ENCODE data around the gene COL27A1.

Gene COL27A1

GRCh38 chr9:114157516-114158176 lies 2.3 kb downstream of the COL27A1 start:
- Histone ChIP-seq H3K4me1 (ENCODE audit: control insufficient read depth in 2 of 2, insufficient read depth in 1 of 2, low read depth in 1 of 2, low read length in 2 of 2) (peaks cover 27 to 33% of the 10 kb centered on the region in 2 donors), H3K18ac (ENCODE audit: low read length) (no peak overlapping the region), H3K79me1 (ENCODE audit: low read depth, low read length) (no peaks in the 10 kb centered on the region), H3K4me2 (ENCODE audit: insufficient read depth, low read length, poor library complexity, severe bottlenecking) (no peak overlapping the region), H2BK120ac (ENCODE audit: low read depth, low read length) (no peak overlapping the region), H3K27me3 (ENCODE audit: control insufficient read depth in 3 of 3, insufficient read depth in 3 of 3, low read depth in 1 of 3, low read length in 3 of 3) (peaks cover 8 to 24% (median 13%) of the 10 kb centered on the region in 3 experiments), H3K27ac (replicated peaks; ENCODE audit: low read length) (no peak overlapping the region), H3K4me3 (ENCODE audit: low read length in 2 of 2) (no peak overlapping the region), H4K8ac (ENCODE audit: low read depth, low read length) (no peak overlapping the region), H3K9ac (ENCODE audit: low read depth, low read length, poor library complexity) (no peak overlapping the region), H3K14ac (ENCODE audit: low read length) (no peak overlapping the region), H3K9me3 (replicated peaks in 1 of 2; ENCODE audit: control insufficient read depth in 2 of 2, insufficient read depth in 1 of 2, low read depth in 1 of 2, low read length in 2 of 2) (no peaks in the 10 kb centered on the region), H3K36me3 (replicated peaks in 1 of 2; ENCODE audit: control insufficient read depth in 2 of 2, insufficient read depth in 2 of 2, low read length in 2 of 2) (no peaks in the 10 kb centered on the region), H4K91ac (ENCODE audit: low read depth, low read length, poor library complexity) (no peak overlapping the region), H3K4ac (ENCODE audit: low read length) (no peak overlapping the region), H2BK12ac (ENCODE audit: low read length) (no peak overlapping the region), H2BK5ac (ENCODE audit: low read length) (no peak overlapping the region), H2AK5ac (ENCODE audit: low read depth, low read length) (peak overlapping the region; percentile 72), H2AFZ (ENCODE audit: low read length) (no peak overlapping the region), H2BK15ac (ENCODE audit: low read length) (no peak overlapping the region), H3K23ac (ENCODE audit: low read depth, low read length, poor library complexity) (no peak overlapping the region)
- WGBS, 2 donors (ENCODE audit: extremely low coverage in 2 of 2, insufficient read length in 2 of 2, insufficient replicate concordance in 1 of 2): no CpG with 5 or more reads among the region's 9 CpGs
- DNase-seq (ENCODE audit: low spot score): no peak

- Histone ChIP-seq H3K9me3 (replicated peaks in 1 of 2; ENCODE audit: control insufficient read depth in 2 of 2, insufficient read depth in 1 of 2, low read depth in 1 of 2, low read length in 2 of 2) (no peaks in the 10 kb centered on the region), H3K9ac (ENCODE audit: low read depth, low read length, poor library complexity) (no peak overlapping the region), H3K27ac (replicated peaks; ENCODE audit: low read length) (no peak overlapping the region), H3K79me1 (ENCODE audit: low read depth, low read length) (no peaks in the 10 kb centered on the region), H3K23ac (ENCODE audit: low read depth, low read length, poor library complexity) (no peak overlapping the region), H4K8ac (ENCODE audit: low read depth, low read length) (no peak overlapping the region), H3K18ac (ENCODE audit: low read length) (peak overlapping the region; percentile 22), H2BK12ac (ENCODE audit: low read length) (no peak overlapping the region), H2AK5ac (ENCODE audit: low read depth, low read length) (no peak overlapping the region), H4K91ac (ENCODE audit: low read depth, low read length, poor library complexity) (no peak overlapping the region), H3K27me3 (ENCODE audit: control insufficient read depth in 3 of 3, insufficient read depth in 3 of 3, low read depth in 1 of 3, low read length in 3 of 3) (peaks cover 8 to 14% (median 13%) of the 10 kb centered on the region in 3 experiments), H3K4me2 (ENCODE audit: insufficient read depth, low read length, poor library complexity, severe bottlenecking) (no peak overlapping the region), H2BK5ac (ENCODE audit: low read length) (no peak overlapping the region), H3K36me3 (replicated peaks in 1 of 2; ENCODE audit: control insufficient read depth in 2 of 2, insufficient read depth in 2 of 2, low read length in 2 of 2) (no peaks in the 10 kb centered on the region), H3K4me1 (ENCODE audit: control insufficient read depth in 2 of 2, insufficient read depth in 1 of 2, low read depth in 1 of 2, low read length in 2 of 2) (peaks cover 31 to 37% of the 10 kb centered on the region in 2 donors), H2BK15ac (ENCODE audit: low read length) (no peak overlapping the region), H3K14ac (ENCODE audit: low read length) (no peak overlapping the region), H3K4me3 (ENCODE audit: low read length in 2 of 2) (no peak overlapping the region), H3K4ac (ENCODE audit: low read length) (no peak overlapping the region), H2AFZ (ENCODE audit: low read length) (no peak overlapping the region), H2BK120ac (ENCODE audit: low read depth, low read length) (no peak overlapping the region)
- no peak for DNase-seq (ENCODE audit: low spot score)
- no CpG with 5 or more reads among the region's 10 CpGs for WGBS, 2 donors (ENCODE audit: extremely low coverage in 2 of 2, insufficient read length in 2 of 2, insufficient replicate concordance in 1 of 2)
Measured at GRCh38 chr9:114158482-114159130, 3.3 kb downstream of the COL27A1 start.

- no peak overlapping the region for H4K91ac ChIP-seq (ENCODE audit: low read depth, low read length, poor library complexity)
- no peak overlapping the region for H3K27ac ChIP-seq (replicated peaks; ENCODE audit: low read length)
- no peaks in the 10 kb centered on the region for H3K79me1 ChIP-seq (ENCODE audit: low read depth, low read length)
- H3K14ac ChIP-seq (ENCODE audit: low read length): no peak overlapping the region
- H2BK12ac ChIP-seq (ENCODE audit: low read length): no peak overlapping the region
- H3K4me3 ChIP-seq (ENCODE audit: low read length in 2 of 2): no peak overlapping the region
- H2BK15ac ChIP-seq (ENCODE audit: low read length): no peak overlapping the region
- H4K8ac ChIP-seq (ENCODE audit: low read depth, low read length): no peak overlapping the region
- H3K9me3 ChIP-seq (replicated peaks in 1 of 2; ENCODE audit: control insufficient read depth in 2 of 2, insufficient read depth in 1 of 2, low read depth in 1 of 2, low read length in 2 of 2): no peaks in the 10 kb centered on the region
- no peak for DNase-seq (ENCODE audit: low spot score)
- WGBS, 2 donors (ENCODE audit: extremely low coverage in 2 of 2, insufficient read length in 2 of 2, insufficient replicate concordance in 1 of 2): no CpG with 5 or more reads among the region's 3 CpGs
- no peak overlapping the region for H3K4ac ChIP-seq (ENCODE audit: low read length)
- H3K9ac ChIP-seq (ENCODE audit: low read depth, low read length, poor library complexity): no peak overlapping the region
- H2AK5ac ChIP-seq (ENCODE audit: low read depth, low read length): no peak overlapping the region
- H3K18ac ChIP-seq (ENCODE audit: low read length): no peak overlapping the region
- no peak overlapping the region for H3K23ac ChIP-seq (ENCODE audit: low read depth, low read length, poor library complexity)
- H2BK5ac ChIP-seq (ENCODE audit: low read length): no peak overlapping the region
- peaks cover 1 to 5% (median 3%) of the 10 kb centered on the region in 3 experiments for H3K27me3 ChIP-seq (ENCODE audit: control insufficient read depth in 3 of 3, insufficient read depth in 3 of 3, low read depth in 1 of 3, low read length in 3 of 3)
- no peak overlapping the region for H2BK120ac ChIP-seq (ENCODE audit: low read depth, low read length)
- H2AFZ ChIP-seq (ENCODE audit: low read length): no peak overlapping the region
- H3K4me2 ChIP-seq (ENCODE audit: insufficient read depth, low read length, poor library complexity, severe bottlenecking): no peak overlapping the region
- H3K4me1 ChIP-seq (ENCODE audit: control insufficient read depth in 2 of 2, insufficient read depth in 1 of 2, low read depth in 1 of 2, low read length in 2 of 2): peaks cover 31 to 36% of the 10 kb centered on the region in 2 donors
- H3K36me3 ChIP-seq (replicated peaks in 1 of 2; ENCODE audit: control insufficient read depth in 2 of 2, insufficient read depth in 2 of 2, low read length in 2 of 2): no peaks in the 10 kb centered on the region
Measured at GRCh38 chr9:114159691-114160090, 4.4 kb downstream of the COL27A1 start.

GRCh38 chr9:114161513-114161912 lies 6.2 kb downstream of the COL27A1 start:
- Histone ChIP-seq H3K36me3 (replicated peaks in 1 of 2; ENCODE audit: control insufficient read depth in 2 of 2, insufficient read depth in 2 of 2, low read length in 2 of 2) (no peaks in the 10 kb centered on the region), H2BK120ac (ENCODE audit: low read depth, low read length) (no peak overlapping the region), H3K27me3 (ENCODE audit: control insufficient read depth in 3 of 3, insufficient read depth in 3 of 3, low read depth in 1 of 3, low read length in 3 of 3) (no peaks in the 10 kb centered on the region), H3K23ac (ENCODE audit: low read depth, low read length, poor library complexity) (no peak overlapping the region), H3K9me3 (replicated peaks in 1 of 2; ENCODE audit: control insufficient read depth in 2 of 2, insufficient read depth in 1 of 2, low read depth in 1 of 2, low read length in 2 of 2) (no peaks in the 10 kb centered on the region), H3K27ac (replicated peaks; ENCODE audit: low read length) (no peak overlapping the region), H3K4me3 (ENCODE audit: low read length in 2 of 2) (no peak overlapping the region), H3K9ac (ENCODE audit: low read depth, low read length, poor library complexity) (no peak overlapping the region), H4K91ac (ENCODE audit: low read depth, low read length, poor library complexity) (no peak overlapping the region), H3K18ac (ENCODE audit: low read length) (peak overlapping the region; percentile 46), H2BK12ac (ENCODE audit: low read length) (no peak overlapping the region), H2AK5ac (ENCODE audit: low read depth, low read length) (peak overlapping the region; percentile 1), H2AFZ (ENCODE audit: low read length) (no peak overlapping the region), H3K4ac (ENCODE audit: low read length) (no peak overlapping the region), H3K79me1 (ENCODE audit: low read depth, low read length) (no peaks in the 10 kb centered on the region), H3K4me1 (ENCODE audit: control insufficient read depth in 2 of 2, insufficient read depth in 1 of 2, low read depth in 1 of 2, low read length in 2 of 2) (peaks cover 29 to 33% of the 10 kb centered on the region in 2 donors), H2BK5ac (ENCODE audit: low read length) (no peak overlapping the region), H3K4me2 (ENCODE audit: insufficient read depth, low read length, poor library complexity, severe bottlenecking) (no peak overlapping the region), H2BK15ac (ENCODE audit: low read length) (peak overlapping the region; percentile 9), H3K14ac (ENCODE audit: low read length) (no peak overlapping the region), H4K8ac (ENCODE audit: low read depth, low read length) (no peak overlapping the region)
- no peak for DNase-seq (ENCODE audit: low spot score)
- WGBS, 2 donors (ENCODE audit: extremely low coverage in 2 of 2, insufficient read length in 2 of 2, insufficient replicate concordance in 1 of 2): no CpG with 5 or more reads among the region's 4 CpGs

Measured in neuronal stem cell (in vitro differentiated cells).